ENCODE measurements around the gene FDXR. TPM values are rescaled to one million over a fixed set of nuclear protein-coding genes. Genes with fewer than 3 reads are reported as not detected.

The FDXR gene
- total RNA-seq, 1 donor from 2014 or later: 28.1 TPM

GRCh38 chr17:74838274-74838673, 34.5 kb downstream of the FDXR start:
- no peak for DNase-seq (ENCODE audit: extremely low spot score, unreplicated experiment)
- Mint-ChIP-seq H3K4me1 (ENCODE audit: unreplicated experiment) (peaks cover 27% of the 10 kb centered on the region), H3K36me3 (peaks cover 3% of the 10 kb centered on the region), H3K27ac (no peak overlapping the region), H3K9me3 (no peaks in the 10 kb centered on the region), H3K4me3 (no peak overlapping the region), H3K27me3 (peaks cover 22% of the 10 kb centered on the region)
- TF ChIP-seq CTCF (conservative IDR thresholded peaks at IDR 0.05): no peak

GRCh38 chr17:74836691-74837467, 35.9 kb downstream of the FDXR start:
- no peak overlapping the region for H3K27ac Mint-ChIP-seq
- peaks cover 3% of the 10 kb centered on the region for H3K36me3 Mint-ChIP-seq
- H3K4me3 Mint-ChIP-seq: no peak overlapping the region
- TF ChIP-seq CTCF (conservative IDR thresholded peaks at IDR 0.05): no peak
- peaks cover 17% of the 10 kb centered on the region for H3K27me3 Mint-ChIP-seq
- peaks cover 27% of the 10 kb centered on the region for H3K4me1 Mint-ChIP-seq (ENCODE audit: unreplicated experiment)
- DNase-seq (ENCODE audit: extremely low spot score, unreplicated experiment): no peak
- H3K9me3 Mint-ChIP-seq: no peaks in the 10 kb centered on the region

- H3K4me3 Mint-ChIP-seq: no peak overlapping the region
- H3K4me1 Mint-ChIP-seq (ENCODE audit: unreplicated experiment): peaks cover 26% of the 10 kb centered on the region
- no peak for DNase-seq (ENCODE audit: extremely low spot score, unreplicated experiment)
- TF ChIP-seq CTCF (conservative IDR thresholded peaks at IDR 0.05): no peak
- no peaks in the 10 kb centered on the region for H3K9me3 Mint-ChIP-seq
- peaks cover 3% of the 10 kb centered on the region for H3K36me3 Mint-ChIP-seq
- no peak overlapping the region for H3K27ac Mint-ChIP-seq
- peaks cover 11% of the 10 kb centered on the region for H3K27me3 Mint-ChIP-seq
Observed at GRCh38 chr17:74836191-74836590, 36.6 kb downstream of the FDXR start.

GRCh38 chr17:74833501-74834377, 39.1 kb downstream of the FDXR start:
- peaks cover 3% of the 10 kb centered on the region for H3K27me3 Mint-ChIP-seq
- no peaks in the 10 kb centered on the region for H3K36me3 Mint-ChIP-seq
- no peak overlapping the region for H3K27ac Mint-ChIP-seq
- H3K4me3 Mint-ChIP-seq: no peak overlapping the region
- no peak for TF ChIP-seq CTCF (conservative IDR thresholded peaks at IDR 0.05)
- H3K4me1 Mint-ChIP-seq (ENCODE audit: unreplicated experiment): peaks cover 18% of the 10 kb centered on the region
- no peak for DNase-seq (ENCODE audit: extremely low spot score, unreplicated experiment)
- H3K9me3 Mint-ChIP-seq: no peaks in the 10 kb centered on the region

GRCh38 chr17:74832421-74832820, 40.4 kb downstream of the FDXR start:
- Mint-ChIP-seq H3K27me3 (peaks cover 3% of the 10 kb centered on the region), H3K4me3 (no peak overlapping the region), H3K36me3 (no peaks in the 10 kb centered on the region), H3K27ac (no peak overlapping the region), H3K4me1 (ENCODE audit: unreplicated experiment) (peaks cover 11% of the 10 kb centered on the region), H3K9me3 (no peaks in the 10 kb centered on the region)
- no peak for TF ChIP-seq CTCF (conservative IDR thresholded peaks at IDR 0.05)
- DNase-seq (ENCODE audit: extremely low spot score, unreplicated experiment): no peak
